ENCODE measurements around the gene ALG2.
"Not testable (repeated sequence)": the region's sequence is repeated elsewhere in the genome, so short reads cannot be mapped to it uniquely, and the experiment has no call there.

The ALG2 gene

GRCh38 chr9:99237849-99238248 lies 16.1 kb upstream of the ALG2 start:
- not testable (repeated sequence) for DNase-seq

- no peak for DNase-seq
Observed at GRCh38 chr9:99237356-99237755, 15.6 kb upstream of the ALG2 start.

GRCh38 chr9:99235926-99236634 lies 14.3 kb upstream of the ALG2 start:
- no peak for DNase-seq

- no peak for DNase-seq
Observed at GRCh38 chr9:99235069-99235468, 13.3 kb upstream of the ALG2 start.

GRCh38 chr9:99234618-99235017 lies 12.9 kb upstream of the ALG2 start:
- DNase-seq = no peak

- DNase-seq = peak in 1 of 2 experiments; percentile 1
Observed at GRCh38 chr9:99231711-99232110, 10.0 kb upstream of the ALG2 start.

GRCh38 chr9:99230206-99230605 lies 8.5 kb upstream of the ALG2 start:
- DNase-seq = no peak

- DNase-seq = no peak
Observed at GRCh38 chr9:99226054-99226453, 4.3 kb upstream of the ALG2 start.

GRCh38 chr9:99224445-99224844 lies 2.7 kb upstream of the ALG2 start:
- DNase-seq = no peak

- DNase-seq = no peak
Observed at GRCh38 chr9:99222416-99223270, 901 bp upstream of the ALG2 start.

GRCh38 chr9:99221266-99221620 lies 499 bp downstream of the ALG2 start:
- no peak for DNase-seq

GRCh38 chr9:99220011-99220410 lies 1.7 kb downstream of the ALG2 start:
- no peak for DNase-seq

GRCh38 chr9:99216073-99216472 lies 5.7 kb downstream of the ALG2 start:
- no peak for DNase-seq

- no peak for DNase-seq
Observed at GRCh38 chr9:99213197-99213596, 8.5 kb downstream of the ALG2 start.

- no peak for DNase-seq
Observed at GRCh38 chr9:99211746-99212145, 10.0 kb downstream of the ALG2 start.

- DNase-seq = no peak
Observed at GRCh38 chr9:99210572-99210971, 11.2 kb downstream of the ALG2 start.

GRCh38 chr9:99201603-99202002 lies 20.1 kb downstream of the ALG2 start:
- no peak for DNase-seq

GRCh38 chr9:99199938-99200539 lies 21.7 kb downstream of the ALG2 start:
- no peak for DNase-seq

GRCh38 chr9:99197987-99198386 lies 23.8 kb downstream of the ALG2 start:
- no peak for DNase-seq

- DNase-seq = peak in 1 of 2 experiments; percentile 6
Observed at GRCh38 chr9:99197124-99197630, 24.6 kb downstream of the ALG2 start.

GRCh38 chr9:99196484-99196883 lies 25.3 kb downstream of the ALG2 start:
- DNase-seq = not testable (repeated sequence)

GRCh38 chr9:99193466-99193821 lies 28.3 kb downstream of the ALG2 start:
- no peak for DNase-seq

GRCh38 chr9:99192786-99193465 lies 28.8 kb downstream of the ALG2 start:
- DNase-seq = no peak

Data from NCI-H446 (cell line).